Upper lobe of left lung (tissue), 6 donors: ENCODE measurements around the gene ARHGEF10L. TPM values are rescaled to one million over a fixed set of nuclear protein-coding genes. Genes with fewer than 3 reads are reported as not detected.

Experiments
- ATAC-seq, 2 donors: fragments of 200-7000 bp; cut with Tn5 transposase; one replicate each; pipeline ENCODE4 v1.9.1; 2022; ENCODE audit warnings: mild to moderate bottlenecking in 2 of 2, moderate library complexity in 2 of 2; ENCODE audit not compliant: low FRiP score in 2 of 2
- DNase-seq, 2 donors: peaks; one replicate each; pipeline ENCODE4 v3.0.0-alpha.2; 2019 to 2020
- H3K27ac ChIP-seq, 4 donors: fragments of 200-600 bp; sonication (generic); one replicate each; pipeline ENCODE4 v1.5.1; 2016 to 2019
- H3K27me3 ChIP-seq, 4 donors: fragments of 200-600 bp; sonication (generic); one replicate each; pipeline ENCODE4 v1.5.1; 2017 to 2019
- H3K36me3 ChIP-seq, 4 donors: fragments of 200-600 bp; sonication (generic); one replicate each; pipeline ENCODE4 v1.5.1; 2016 to 2019
- H3K4me1 ChIP-seq, 4 donors: fragments of 200-600 bp; sonication (generic); one replicate each; pipeline ENCODE4 v1.5.1; 2018 to 2019
- H3K4me3 ChIP-seq, 4 donors: fragments of 200-600 bp; sonication (generic); one replicate each; pipeline ENCODE4 v1.5.1; 2017 to 2019; ENCODE audit warnings: mild to moderate bottlenecking in 2 of 4, moderate library complexity in 1 of 4
- H3K9me3 ChIP-seq, 4 donors: fragments of 200-600 bp; sonication (generic); one replicate each; pipeline ENCODE4 v1.5.1; 2018 to 2019
- CTCF ChIP-seq, 6 experiments: fragments of 450-650 bp in 4 of 6; fragments of 200-600 bp in 2 of 6; sonication (generic) in 2 of 6; IDR thresholded peaks; one replicate each; pipeline ENCODE4 v1.5.1; 2016 to 2019; ENCODE audit warnings: antibody characterized with exemption in 6 of 6
- EP300 ChIP-seq, 4 donors: sonication (generic); formaldehyde crosslinking; IDR thresholded peaks; one replicate each; pipeline ENCODE4 v1.5.1; 2017; ENCODE audit warnings: antibody characterized with exemption in 4 of 4, control low read depth in 2 of 4
- POLR2A ChIP-seq, 4 donors: fragments of 450-650 bp; IDR thresholded peaks; one replicate each; pipeline ENCODE4 v1.5.1; 2016 to 2017; ENCODE audit warnings: antibody characterized with exemption in 4 of 4, mild to moderate bottlenecking in 2 of 4
- POLR2AphosphoS5 ChIP-seq, 2 donors: sonication (generic); formaldehyde crosslinking; IDR thresholded peaks; one replicate each; pipeline ENCODE4 v1.5.1; 2017; ENCODE audit warnings: antibody characterized with exemption in 2 of 2
- WGBS, 2 donors: methylation state at CpG; one replicate each; pipeline ENCODE4 v1.1.5; 2017 to 2018; 5-methylcytosine and 5-hydroxymethylcytosine counted together
- total RNA-seq, 6 donors: library from RNA; depleted of rRNA in 4 of 6; stranded (reverse); fragments of >200 nt in 4 of 6; gene quantifications; one replicate each; pipeline versions ENCODE4 v1.1.0 to v1.2.1, GENCODE V29; 2016 to 2021
- donor health status: DM: no; HTN: no; CAD: no; lungs with moderate emphysema.
- donor health status: DM: no; HTN: yes; CAD: no; lungs with severe emphysema.

Gene ARHGEF10L
- total RNA-seq, 6 donors from 2014 or later: 17.6 to 172 (median 50.0) TPM

- H3K4me3 ChIP-seq: no peak overlapping the region
- H3K9me3 ChIP-seq: no peaks in the 10 kb centered on the region
- WGBS, 2 donors: 92 to 93% methylated on average over 11 of the region's 11 CpGs
- H3K27me3 ChIP-seq: no peaks in the 10 kb centered on the region
- ATAC-seq (no peak), DNase-seq (no peak)
- TF ChIP-seq CTCF (IDR thresholded peaks at IDR 0.05) (no peak), POLR2AphosphoS5 (IDR thresholded peaks at IDR 0.05) (no peak), EP300 (IDR thresholded peaks at IDR 0.05) (no peak), POLR2A (IDR thresholded peaks at IDR 0.05) (no peak)
- H3K36me3 ChIP-seq: peaks cover 3 to 11% (median 7%) of the 10 kb centered on the region in 4 donors
- H3K27ac ChIP-seq: no peak overlapping the region
- H3K4me1 ChIP-seq: no peaks in the 10 kb centered on the region
Observed at GRCh38 chr1:17649371-17650106, 110.0 kb downstream of the ARHGEF10L start.

- no peaks in the 10 kb centered on the region for H3K9me3 ChIP-seq
- 67 to 76% methylated on average over 5 to 7 of the region's 7 CpGs for WGBS, 2 donors
- no peaks in the 10 kb centered on the region for H3K27me3 ChIP-seq
- ATAC-seq: no peak
- H3K36me3 ChIP-seq: peaks cover 3 to 35% (median 14%) of the 10 kb centered on the region in 4 donors
- no peak for DNase-seq
- no peak overlapping the region for H3K4me3 ChIP-seq
- no peaks in the 10 kb centered on the region for H3K4me1 ChIP-seq
- no peak for TF ChIP-seq EP300 (IDR thresholded peaks at IDR 0.05)
- TF ChIP-seq POLR2AphosphoS5 (IDR thresholded peaks at IDR 0.05): no peak
- no peak for TF ChIP-seq POLR2A (IDR thresholded peaks at IDR 0.05)
- TF ChIP-seq CTCF (IDR thresholded peaks at IDR 0.05): no peak
- no peak overlapping the region for H3K27ac ChIP-seq
Observed at GRCh38 chr1:17653276-17653675, 113.8 kb downstream of the ARHGEF10L start.

- Histone ChIP-seq H3K36me3 (peaks cover 3 to 35% (median 12%) of the 10 kb centered on the region in 4 donors), H3K9me3 (no peaks in the 10 kb centered on the region), H3K27me3 (no peaks in the 10 kb centered on the region), H3K4me1 (no peaks in the 10 kb centered on the region), H3K27ac (no peak overlapping the region), H3K4me3 (no peak overlapping the region)
- DNase-seq (no peak), ATAC-seq (peak in 1 of 2 donors; percentile 30)
- 68 to 77% methylated on average over 7 to 9 of the region's 9 CpGs for WGBS, 2 donors
- no peak for TF ChIP-seq POLR2A (IDR thresholded peaks at IDR 0.05)
- no peak for TF ChIP-seq EP300 (IDR thresholded peaks at IDR 0.05)
- TF ChIP-seq CTCF (IDR thresholded peaks at IDR 0.05): peak in 3 of 6 experiments; percentile 35 to 47 (median 35)
Observed at GRCh38 chr1:17653728-17654351, 114.3 kb downstream of the ARHGEF10L start.

GRCh38 chr1:17654519-17654918 lies 115.0 kb downstream of the ARHGEF10L start:
- WGBS, 2 donors: 71 to 75% methylated on average over 1 to 2 of the region's 2 CpGs
- TF ChIP-seq CTCF (IDR thresholded peaks at IDR 0.05): no peak
- TF ChIP-seq POLR2AphosphoS5 (IDR thresholded peaks at IDR 0.05): no peak
- no peak for TF ChIP-seq POLR2A (IDR thresholded peaks at IDR 0.05)
- TF ChIP-seq EP300 (IDR thresholded peaks at IDR 0.05): no peak
- no peak for DNase-seq
- Histone ChIP-seq H3K27me3 (no peaks in the 10 kb centered on the region), H3K4me3 (no peak overlapping the region), H3K9me3 (no peaks in the 10 kb centered on the region), H3K27ac (no peak overlapping the region), H3K36me3 (peaks cover 3 to 35% (median 12%) of the 10 kb centered on the region in 4 donors), H3K4me1 (no peaks in the 10 kb centered on the region)
- no peak for ATAC-seq
